Left hindlimb (tissue), 1 donor: ENCODE data around the gene PLD4.
"Not testable (repeated sequence)": the region's sequence is repeated elsewhere in the genome, so short reads cannot be mapped to it uniquely, and the experiment has no call there.

Experiments used
- DNase-seq: peaks from one replicate; pipeline ENCODE4 v3.0.0-alpha.2; 2018

The PLD4 gene

GRCh38 chr14:104942586-104942985 lies 17.9 kb downstream of the PLD4 start:
- DNase-seq = no peak

DNA sequence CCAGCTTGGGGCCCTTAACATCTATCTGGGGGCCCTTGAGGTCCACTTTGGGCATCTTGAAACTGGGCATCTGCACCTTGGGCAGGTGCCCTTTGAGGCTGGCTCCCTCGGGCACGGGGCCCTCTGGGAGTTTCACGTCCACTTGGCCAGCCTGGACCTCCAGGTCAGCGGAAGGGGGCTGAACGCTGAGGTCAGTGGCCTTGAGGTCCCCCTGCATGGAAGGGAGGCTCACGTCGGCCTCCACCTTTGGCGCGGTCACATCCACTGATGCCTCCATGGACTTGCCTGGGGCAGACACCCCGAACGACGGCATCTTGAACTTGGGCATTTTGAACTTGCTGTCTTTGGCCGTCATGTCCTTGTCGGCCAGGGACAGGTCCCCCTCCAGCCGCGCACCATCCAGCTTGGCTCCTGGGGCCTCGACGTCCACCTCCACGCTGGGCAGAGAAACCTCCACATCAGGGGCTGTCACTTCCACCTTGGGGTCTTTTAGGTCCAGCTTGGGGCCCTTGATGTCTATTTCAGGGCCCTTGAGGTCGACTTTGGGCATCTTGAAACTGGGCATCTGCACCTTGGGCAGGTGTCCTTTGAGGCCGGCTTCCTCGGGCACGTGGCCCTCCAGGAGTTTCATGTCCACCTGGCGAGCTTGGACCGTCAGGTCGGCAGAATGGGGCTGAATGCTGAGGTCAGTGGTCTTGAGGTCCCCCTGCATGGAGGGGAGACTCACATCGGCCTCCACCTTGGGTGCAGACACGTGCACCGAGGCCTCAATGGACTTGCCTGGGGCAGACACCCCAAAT lies 18.7 kb downstream of the PLD4 start:
- not testable (repeated sequence) for DNase-seq

GRCh38 chr14:104944016-104944308 lies 19.3 kb downstream of the PLD4 start:
- DNase-seq = not testable (repeated sequence)

- DNase-seq = not testable (repeated sequence)
These were observed 19.9 kb downstream of the PLD4 start for GRCh38 chr14:104944436-104945205.

- not testable (repeated sequence) for DNase-seq
These were observed 20.6 kb downstream of the PLD4 start for GRCh38 chr14:104945266-104945665.

DNA sequence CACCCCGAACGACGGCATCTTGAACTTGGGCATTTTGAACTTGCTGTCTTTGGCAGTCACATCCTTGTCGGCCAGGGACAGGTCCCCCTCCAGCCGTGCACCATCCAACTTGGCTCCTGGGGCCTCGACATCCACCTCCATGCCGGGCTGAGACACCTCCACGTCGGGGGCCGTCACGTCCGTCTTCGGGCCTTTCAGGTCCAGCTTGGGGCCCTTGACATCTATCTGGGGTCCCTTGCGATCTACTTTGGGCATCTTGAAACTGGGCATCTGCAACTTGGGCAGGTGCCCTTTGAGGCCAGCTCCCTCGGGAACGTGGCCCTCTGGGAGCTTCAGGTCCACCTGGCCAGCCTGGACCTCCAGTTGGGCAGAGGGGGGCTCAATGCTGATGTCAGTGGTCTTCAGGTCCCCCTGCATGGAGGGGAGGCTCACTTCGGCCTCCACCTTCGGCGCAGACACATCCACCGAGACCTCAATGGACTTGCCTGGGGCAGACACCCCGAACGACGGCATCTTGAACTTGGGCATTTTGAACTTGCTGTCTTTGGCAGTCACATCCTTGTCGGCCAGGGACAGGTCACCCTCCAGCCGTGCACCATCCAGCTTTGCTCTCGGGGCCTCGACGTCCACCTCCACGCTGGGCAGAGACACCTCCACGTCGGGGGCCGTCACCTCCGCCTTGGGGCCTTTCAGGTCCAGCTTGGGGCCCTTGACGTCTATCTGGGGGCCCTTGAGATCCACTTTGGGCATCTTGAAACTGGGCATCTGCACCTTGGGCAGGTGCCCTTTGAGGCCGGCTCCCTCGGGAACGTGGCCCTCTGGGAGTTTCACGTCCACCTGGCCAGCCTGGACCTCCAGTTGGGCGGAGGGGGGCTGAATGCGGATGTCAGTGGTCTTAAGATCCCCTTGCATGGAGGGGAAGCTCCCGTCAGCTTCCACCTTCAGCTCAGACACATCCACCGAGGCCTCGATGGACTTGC lies 21.6 kb downstream of the PLD4 start:
- DNase-seq = not testable (repeated sequence)

GRCh38 chr14:104947201-104947600 lies 22.5 kb downstream of the PLD4 start:
- not testable (repeated sequence) for DNase-seq

DNA sequence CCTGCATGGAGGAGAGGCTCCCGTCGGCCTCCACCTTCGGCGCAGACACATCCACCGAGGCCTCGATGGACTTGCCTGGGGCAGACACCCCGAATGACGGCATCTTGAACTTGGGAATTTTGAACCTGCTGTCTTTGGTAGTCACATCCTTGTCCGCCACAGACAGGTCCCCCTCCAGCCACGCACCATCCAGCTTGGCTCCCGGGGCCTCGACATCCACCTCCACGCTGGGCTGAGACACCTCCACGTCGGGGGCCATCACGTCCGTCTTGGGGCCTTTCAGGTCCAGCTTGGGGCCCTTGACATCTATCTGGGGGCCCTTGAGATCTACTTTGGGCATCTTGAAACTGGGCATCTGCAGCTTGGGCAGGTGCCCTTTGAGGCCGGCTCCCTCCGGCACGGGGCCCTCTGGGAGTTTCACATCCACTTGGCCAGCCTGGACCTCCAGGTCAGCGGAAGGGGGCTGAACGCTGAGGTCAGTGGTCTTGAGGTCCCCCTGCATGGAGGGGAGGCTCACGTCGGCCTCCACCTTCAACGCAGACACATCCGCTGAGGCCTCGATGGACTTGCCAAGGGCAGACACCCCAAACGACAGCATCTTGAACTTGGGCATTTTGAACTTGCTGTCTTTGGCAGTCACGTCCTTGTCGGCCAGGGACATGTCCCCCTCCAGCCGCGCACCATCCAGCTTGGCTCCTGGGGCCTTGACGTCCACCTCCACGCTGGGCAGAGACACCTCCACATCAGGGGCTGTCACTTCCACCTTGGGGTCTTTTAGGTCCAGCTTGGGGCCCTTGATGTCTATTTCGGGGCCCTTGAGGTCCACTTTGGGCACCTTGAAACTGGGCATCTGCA lies 23.4 kb downstream of the PLD4 start:
- DNase-seq = not testable (repeated sequence)

DNA sequence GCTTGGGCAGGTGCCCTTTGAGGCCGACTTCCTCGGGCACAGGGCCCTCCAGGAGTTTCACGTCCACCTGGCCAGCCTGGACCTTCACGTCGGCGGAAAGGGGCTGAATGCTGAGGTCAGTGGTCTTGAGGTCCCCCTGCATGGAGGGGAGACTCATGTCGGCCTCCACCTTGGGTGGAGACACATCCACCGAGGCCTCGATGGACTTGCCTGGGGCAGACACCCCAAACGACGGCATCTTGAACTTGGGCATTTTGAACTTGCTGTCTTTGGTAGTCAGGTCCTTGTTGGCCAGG lies 24.0 kb downstream of the PLD4 start:
- no peak for DNase-seq

DNA sequence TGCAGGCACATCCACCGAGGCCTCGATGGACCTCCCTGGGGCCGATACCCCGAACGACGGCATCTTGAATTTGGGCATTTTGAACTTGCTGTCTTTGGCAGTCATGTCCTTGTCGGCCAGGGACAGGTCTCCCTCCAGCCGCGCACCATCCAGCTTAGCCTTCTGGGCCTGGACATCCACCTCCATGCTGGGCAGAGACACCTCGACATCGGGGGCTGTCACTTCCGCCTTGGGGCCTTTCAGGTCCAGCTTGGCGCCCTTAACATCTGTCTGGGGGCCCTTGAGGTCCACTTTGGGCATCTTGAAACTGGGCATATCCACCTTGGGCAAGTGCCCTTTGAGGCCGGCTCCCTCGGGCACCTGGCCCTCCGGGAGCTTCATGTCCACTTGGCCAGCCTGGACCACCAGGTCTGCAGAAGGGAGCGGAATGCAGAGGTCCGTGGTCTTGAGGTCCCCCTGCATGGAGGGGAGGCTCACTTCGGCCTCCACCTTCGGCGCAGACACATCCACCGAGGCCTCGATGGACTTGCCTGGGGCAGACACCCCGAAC lies 24.8 kb downstream of the PLD4 start:
- not testable (repeated sequence) for DNase-seq

DNA sequence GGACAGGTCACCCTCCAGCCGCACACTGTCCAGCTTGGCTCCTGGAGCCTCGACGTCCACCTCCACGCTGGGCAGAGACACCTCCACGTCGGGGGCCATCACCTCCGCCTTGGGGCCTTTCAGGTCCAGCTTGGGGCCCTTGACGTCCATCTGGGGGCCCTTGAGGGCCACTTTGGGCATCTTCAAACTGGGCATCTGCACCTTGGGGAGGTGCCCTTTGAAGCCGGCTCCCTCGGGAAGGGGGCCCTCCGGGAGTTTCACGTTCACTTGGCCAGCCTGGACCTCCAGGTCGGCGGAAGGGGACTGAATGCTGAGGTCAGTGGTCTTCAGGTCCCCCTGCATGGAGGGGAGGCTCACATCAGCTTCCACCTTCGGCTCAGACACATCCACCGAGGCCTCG lies 25.3 kb downstream of the PLD4 start:
- DNase-seq = no peak

DNA sequence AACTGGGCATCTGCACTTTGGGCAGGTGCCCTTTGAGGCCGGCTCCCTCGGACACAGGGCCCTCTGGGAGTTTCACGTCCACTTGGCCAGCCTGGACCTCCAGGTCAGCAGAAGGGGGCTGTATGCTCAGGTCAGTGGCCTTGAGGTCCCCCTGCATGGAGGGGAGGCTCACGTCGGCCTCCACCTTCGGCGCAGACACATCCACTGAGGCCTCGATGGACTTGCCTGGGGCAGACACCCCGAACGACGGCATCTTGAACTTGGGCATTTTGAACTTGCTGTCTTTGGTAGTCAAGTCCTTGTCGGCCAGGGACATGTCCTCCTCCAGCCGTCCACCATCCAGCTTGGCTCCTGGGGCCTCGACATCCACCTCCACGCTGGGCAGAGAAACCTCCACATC lies 26.0 kb downstream of the PLD4 start:
- DNase-seq = not testable (repeated sequence)

DNA sequence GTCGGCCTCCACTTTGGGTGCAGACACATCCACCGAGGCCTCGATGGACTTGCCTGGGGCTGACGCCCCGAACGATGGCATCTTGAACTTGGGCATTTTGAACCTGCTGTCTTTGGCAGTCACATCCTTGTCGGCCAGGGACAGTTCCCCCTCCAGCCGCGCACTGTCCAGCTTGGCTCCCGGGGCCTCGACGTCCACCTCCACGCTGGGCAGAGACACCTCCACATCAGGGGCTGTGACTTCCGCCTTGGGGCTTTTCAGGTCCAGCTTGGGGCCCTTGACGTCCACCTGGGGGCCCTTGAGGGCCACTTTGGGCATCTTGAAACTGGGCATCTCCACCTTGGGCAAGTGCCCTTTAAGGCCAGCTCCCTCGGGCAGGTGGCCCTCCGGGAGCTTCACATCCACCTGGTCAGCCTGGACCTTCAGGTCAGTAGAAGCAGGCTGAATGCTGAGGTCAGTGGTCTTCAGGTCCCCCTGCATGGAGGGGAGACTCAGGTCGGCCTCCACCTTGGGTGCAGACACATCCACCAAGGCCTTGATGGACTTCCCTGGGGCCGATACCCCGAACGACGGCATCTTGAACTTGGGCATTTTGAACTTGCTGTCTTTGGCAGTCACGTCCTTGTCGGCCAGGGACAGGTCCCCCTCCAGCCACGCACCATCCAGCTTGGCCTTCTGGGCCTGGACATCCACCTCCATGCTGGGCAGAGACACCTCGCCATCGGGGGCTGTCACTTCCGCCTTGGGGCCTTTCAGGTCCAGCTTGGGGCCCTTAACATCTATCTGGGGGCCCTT lies 27.4 kb downstream of the PLD4 start:
- DNase-seq = not testable (repeated sequence)

DNA sequence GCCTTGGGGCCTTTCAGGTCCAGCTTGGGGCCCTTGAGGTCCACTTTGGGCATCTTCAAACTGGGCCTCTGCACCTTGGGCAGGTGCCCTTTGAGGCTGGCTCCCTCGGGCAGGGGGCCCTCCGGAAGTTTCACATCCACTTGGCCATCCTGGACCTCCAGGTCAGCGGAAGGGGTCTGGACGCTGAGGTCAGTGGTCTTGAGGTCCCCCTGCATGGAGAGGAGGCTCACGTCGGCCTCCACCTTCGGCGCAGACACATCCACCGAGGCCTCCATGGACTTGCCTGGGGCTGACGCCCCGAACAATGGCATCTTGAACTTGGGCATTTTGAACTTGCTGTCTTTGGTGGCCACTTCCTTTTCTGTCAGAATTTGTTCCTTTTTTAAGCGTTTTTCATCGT lies 28.4 kb downstream of the PLD4 start:
- DNase-seq = no peak

DNA sequence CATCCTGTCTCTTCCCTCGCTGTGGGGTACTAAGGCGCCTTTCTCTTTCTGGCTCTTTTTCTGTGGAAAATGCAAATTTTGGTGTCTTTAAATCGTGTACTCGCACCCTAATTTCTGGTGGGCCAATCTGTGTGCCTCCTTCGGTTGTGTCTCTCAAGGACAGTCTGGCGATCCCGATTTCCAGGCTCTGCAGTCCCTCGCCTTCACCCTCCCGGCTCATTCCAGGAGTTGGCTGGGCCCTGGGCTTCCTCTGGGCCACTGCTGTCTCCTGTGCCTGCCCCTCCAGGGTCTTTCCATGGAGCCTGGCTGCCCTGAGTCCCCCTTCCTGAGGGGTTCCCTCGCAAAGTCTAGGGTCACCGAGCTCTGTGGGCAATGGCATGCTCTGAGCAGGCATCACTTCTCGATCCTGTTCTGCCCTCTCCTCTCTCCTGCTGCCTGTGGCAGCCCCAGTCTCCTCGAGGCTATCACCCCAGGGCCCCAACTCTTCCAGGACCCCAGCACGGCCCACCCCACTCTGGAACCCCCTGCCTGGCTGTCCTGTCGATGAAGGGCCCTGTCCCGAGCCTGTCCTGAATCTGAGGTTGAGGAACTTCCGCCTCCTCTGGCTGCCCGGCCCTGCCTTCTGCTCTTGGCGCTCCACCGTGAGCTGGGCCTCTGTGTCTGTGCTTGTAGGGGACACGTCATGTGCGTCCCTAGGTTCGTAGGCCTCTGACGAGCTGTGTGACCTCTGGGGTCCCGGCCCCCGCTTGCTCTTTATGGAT lies 29.4 kb downstream of the PLD4 start:
- no peak for DNase-seq

DNA sequence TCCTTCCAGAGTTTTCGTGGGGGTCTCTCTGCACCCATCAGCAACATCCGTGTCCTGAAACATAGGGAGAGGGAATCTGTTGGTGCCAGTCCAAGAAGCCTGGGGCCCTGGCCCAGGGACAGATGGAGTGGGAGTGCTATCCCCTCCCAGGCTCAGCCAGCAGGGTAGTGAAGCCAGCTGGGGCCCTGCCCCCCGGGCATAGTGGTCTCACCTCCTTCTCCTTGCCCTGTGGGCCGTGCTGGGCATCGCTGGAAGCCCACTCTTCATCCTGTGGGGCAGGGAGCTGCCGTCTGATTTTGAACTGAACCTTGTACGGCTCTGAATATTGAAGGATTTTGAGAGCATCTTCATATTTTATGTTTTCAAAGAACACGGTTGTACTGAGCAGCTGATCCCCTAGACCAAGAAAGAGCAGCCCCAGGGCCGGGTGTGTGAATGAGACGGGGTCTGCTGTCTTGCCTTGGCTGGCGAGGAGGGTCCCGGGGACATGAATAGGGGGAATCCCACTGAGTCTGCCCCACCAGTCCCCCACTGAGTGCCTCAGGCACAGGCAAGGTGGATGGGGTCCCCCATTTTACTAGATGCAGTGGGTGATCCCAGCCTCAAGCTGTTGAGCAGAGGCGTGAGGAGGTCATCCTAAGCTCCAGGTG lies 30.2 kb downstream of the PLD4 start:
- DNase-seq = no peak

DNA sequence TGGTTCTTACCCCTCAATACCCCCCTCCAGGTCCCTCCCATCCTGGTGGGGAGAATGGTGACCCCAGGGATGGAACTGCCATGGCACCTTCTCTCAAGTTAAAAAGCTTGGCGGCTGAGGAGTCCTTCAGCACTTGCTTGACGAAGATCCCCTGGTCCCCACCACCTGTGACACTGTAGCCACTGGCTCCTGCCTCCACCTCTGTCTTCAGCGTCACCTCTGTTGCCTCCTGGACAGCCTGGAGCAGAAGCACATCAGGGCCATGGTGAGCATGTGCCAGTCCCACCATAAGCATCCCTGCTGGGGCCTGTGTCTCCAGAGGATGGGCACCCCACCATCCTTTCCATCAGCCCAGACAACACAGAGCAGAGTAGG lies 30.7 kb downstream of the PLD4 start:
- no peak for DNase-seq

DNA sequence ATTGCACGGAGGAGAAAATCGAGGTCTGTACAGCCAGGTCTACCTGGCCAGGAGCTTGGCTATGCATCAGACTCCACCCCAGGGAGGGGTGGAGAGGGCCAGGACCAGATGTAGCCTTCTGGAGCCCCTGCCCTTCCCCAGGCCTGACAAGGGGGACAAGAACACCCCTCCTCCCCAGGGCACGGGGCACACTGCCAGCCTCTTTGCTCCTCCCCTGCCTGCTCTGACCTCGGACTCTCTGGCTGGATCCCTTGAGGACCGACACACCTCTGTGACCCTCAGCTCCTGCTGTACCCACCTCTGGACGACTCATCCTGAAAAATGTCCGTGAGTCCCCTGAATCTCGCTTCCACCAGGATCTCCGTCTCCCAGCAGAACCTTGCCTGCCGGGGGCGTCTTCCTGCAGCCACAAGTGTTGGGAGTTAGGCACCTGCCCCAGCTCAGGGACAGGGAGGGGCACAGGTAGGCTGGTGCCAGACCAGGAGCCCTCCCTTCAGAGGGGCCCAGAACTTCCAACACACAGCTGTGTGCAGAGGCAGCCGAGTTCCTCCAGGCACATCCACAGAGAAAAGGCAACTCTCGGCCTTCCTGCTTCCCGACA lies 31.7 kb downstream of the PLD4 start:
- DNase-seq = no peak
